ENCODE data around the gene TTC33.
A peak's percentile ranks its signal among the peaks of the same experiment; 100 is the strongest.

GRCh38 chr5:40736103-40736875, 19.5 kb downstream of the TTC33 start:
- TF ChIP-seq, protein P1, sequence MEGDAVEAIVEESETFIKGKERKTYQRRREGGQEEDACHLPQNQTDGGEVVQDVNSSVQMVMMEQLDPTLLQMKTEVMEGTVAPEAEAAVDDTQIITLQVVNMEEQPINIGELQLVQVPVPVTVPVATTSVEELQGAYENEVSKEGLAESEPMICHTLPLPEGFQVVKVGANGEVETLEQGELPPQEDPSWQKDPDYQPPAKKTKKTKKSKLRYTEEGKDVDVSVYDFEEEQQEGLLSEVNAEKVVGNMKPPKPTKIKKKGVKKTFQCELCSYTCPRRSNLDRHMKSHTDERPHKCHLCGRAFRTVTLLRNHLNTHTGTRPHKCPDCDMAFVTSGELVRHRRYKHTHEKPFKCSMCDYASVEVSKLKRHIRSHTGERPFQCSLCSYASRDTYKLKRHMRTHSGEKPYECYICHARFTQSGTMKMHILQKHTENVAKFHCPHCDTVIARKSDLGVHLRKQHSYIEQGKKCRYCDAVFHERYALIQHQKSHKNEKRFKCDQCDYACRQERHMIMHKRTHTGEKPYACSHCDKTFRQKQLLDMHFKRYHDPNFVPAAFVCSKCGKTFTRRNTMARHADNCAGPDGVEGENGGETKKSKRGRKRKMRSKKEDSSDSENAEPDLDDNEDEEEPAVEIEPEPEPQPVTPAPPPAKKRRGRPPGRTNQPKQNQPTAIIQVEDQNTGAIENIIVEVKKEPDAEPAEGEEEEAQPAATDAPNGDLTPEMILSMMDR (IDR thresholded peaks at IDR 0.05) = peak; percentile 20 to 71 (median 40)
- no peak for TF ChIP-seq POLR2AphosphoS5 (IDR thresholded peaks at IDR 0.05)
